ENCODE measurements around the gene PHF20.
"Not testable (repeated sequence)": the region's sequence is repeated elsewhere in the genome, so short reads cannot be mapped to it uniquely, and the experiment has no call there.

Gene PHF20

DNA sequence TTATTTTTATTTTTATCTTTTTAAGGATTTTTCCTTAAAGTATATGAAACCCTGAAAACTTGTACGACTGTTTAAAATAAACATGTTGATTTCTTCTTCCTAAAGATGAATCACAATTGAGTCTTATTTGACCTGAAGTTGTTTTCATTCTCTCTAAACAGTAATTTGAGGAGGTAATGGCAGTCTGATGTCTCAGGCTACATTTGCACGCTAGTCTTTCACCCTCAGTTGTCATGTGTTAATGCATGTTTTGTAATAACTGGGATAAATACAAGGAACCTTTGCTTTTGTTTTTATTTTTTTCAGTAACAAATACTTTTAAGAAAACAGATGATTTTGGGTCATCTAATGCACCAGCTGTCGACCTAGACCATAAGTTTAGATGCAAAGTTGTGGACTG is 127.2 kb downstream of the PHF20 start:
- H3K4me3 ChIP-seq (replicated peaks; ENCODE audit: low read depth, low read length): no peak overlapping the region
- DNase-seq (ENCODE audit: low read depth): no peak
- TF ChIP-seq, protein P1, sequence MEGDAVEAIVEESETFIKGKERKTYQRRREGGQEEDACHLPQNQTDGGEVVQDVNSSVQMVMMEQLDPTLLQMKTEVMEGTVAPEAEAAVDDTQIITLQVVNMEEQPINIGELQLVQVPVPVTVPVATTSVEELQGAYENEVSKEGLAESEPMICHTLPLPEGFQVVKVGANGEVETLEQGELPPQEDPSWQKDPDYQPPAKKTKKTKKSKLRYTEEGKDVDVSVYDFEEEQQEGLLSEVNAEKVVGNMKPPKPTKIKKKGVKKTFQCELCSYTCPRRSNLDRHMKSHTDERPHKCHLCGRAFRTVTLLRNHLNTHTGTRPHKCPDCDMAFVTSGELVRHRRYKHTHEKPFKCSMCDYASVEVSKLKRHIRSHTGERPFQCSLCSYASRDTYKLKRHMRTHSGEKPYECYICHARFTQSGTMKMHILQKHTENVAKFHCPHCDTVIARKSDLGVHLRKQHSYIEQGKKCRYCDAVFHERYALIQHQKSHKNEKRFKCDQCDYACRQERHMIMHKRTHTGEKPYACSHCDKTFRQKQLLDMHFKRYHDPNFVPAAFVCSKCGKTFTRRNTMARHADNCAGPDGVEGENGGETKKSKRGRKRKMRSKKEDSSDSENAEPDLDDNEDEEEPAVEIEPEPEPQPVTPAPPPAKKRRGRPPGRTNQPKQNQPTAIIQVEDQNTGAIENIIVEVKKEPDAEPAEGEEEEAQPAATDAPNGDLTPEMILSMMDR (IDR thresholded peaks at IDR 0.05; ENCODE audit: low read length, missing control alignments): no peak

DNA sequence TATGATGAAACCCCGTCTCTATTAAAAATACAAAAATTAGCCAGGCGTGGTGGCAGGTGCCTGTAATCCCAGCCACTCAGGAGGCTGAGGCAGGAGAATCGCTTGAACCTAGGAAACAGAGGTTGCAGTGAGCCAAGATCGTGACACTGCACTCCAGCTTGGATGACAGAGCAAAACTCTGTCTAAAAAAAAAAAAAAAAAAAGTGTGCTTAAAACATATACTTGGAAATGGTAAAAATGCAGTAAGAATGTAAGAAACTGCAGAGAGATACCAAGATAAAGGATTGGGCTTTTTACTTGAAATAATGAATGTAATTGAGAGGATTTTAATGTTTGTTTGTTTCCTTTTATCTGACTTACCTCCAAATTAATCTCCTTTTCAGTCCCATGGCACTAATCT is 129.4 kb downstream of the PHF20 start:
- H3K4me3 ChIP-seq (replicated peaks; ENCODE audit: low read depth, low read length); DNase-seq (ENCODE audit: low read depth): not testable (repeated sequence)

GRCh38 chr20:35901678-35902544 is 130.1 kb downstream of the PHF20 start:
- TF ChIP-seq, protein P1 (IDR thresholded peaks at IDR 0.05; ENCODE audit: low read length, missing control alignments): no peak
- DNase-seq (ENCODE audit: low read depth): peak; percentile 85
- H3K4me3 ChIP-seq (replicated peaks; ENCODE audit: low read depth, low read length): no peak overlapping the region

GRCh38 chr20:35902545-35902941 is 130.7 kb downstream of the PHF20 start:
- DNase-seq (ENCODE audit: low read depth): peak; percentile 18
- TF ChIP-seq, protein P1 (IDR thresholded peaks at IDR 0.05; ENCODE audit: low read length, missing control alignments): no peak
- H3K4me3 ChIP-seq (replicated peaks; ENCODE audit: low read depth, low read length): no peak overlapping the region

DNA sequence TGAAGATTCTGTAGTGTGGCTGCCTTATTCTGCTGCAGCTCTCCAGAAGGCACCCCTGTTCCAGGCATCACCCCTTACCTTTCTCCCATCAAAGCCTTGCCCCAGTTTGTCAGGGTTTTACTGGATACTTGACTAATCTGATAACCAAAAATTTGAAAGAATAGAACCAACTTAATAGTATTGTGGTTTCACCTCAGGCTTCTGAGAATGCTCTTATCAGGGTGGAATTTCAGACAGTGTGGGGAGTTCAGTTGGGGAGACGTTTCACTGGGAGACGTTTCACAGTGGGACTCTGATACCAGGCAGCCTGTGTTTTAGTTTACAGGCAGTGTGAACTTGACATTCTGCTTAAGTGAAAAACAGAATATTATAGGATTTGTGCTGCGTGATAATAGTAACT is 132.0 kb downstream of the PHF20 start:
- TF ChIP-seq, protein P1 (IDR thresholded peaks at IDR 0.05; ENCODE audit: low read length, missing control alignments): no peak
- no peak for DNase-seq (ENCODE audit: low read depth)
- H3K4me3 ChIP-seq (replicated peaks; ENCODE audit: low read depth, low read length): no peak overlapping the region

DNA sequence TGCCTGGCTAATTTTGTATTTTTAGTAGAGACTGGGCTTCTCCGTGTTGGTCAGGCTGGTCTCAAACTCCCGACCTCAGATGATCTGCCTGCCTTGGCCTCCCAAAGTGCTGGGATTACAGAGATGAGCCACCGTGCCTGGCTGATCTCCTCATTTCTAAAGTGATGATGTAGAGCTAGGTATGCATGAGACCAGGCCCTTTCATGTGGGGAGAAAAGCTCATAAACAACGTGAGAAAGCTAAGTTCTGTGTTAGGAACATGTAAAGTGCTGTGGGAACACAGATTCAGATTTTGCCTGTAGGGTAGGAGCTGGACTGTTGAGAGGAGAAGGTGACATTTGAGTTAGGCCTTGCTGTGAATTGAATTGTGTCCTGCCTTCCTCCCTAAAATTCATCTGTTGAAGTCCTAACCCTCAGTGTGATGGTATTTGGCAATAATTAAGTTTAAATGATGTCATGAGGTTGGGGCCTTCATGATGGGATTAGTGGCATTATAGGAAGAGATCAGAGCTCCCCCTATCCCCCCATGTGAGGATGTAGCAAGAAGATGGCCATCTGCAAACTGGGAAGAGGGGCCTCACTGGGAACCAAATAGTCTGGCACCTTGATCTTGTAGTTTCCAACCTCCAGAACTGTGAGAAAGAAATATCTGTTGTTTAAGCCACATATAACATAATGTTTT is 133.3 kb downstream of the PHF20 start:
- TF ChIP-seq, protein P1 (IDR thresholded peaks at IDR 0.05; ENCODE audit: low read length, missing control alignments): no peak
- no peak overlapping the region for H3K4me3 ChIP-seq (replicated peaks; ENCODE audit: low read depth, low read length)
- no peak for DNase-seq (ENCODE audit: low read depth)

DNA sequence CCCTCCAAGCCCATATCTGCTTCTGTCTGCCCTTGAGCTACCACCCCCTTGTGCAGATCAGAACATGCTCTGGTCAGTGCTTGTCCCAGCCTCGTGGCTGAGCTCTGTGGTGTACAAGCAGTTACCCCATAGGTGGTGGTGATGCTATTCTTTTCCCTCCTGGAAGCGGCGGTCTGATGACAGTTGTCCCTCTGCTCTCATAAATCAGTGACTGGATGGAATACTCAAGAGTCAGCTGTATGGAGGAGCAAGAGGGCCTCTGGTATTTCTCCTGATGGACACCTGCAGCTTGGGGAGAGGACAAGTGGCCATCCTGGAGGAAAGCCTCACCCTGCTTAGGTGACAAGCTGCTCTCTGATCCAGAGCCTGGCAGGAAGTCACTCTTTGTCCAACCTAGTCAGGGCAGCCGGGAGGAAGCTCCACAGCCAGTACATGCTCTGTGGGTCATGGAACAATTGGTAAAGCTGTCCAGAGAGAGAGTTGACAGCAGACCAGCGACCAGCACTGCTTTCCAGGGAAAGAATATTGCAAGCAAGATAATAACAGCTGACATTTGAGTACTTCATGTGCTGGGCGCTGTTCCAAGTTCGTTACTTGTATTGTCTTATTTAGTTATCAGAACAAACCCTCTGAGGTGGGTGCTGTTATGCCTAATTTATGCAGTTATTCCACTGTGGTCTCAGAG is 135.3 kb downstream of the PHF20 start:
- peak; percentile 29 for DNase-seq (ENCODE audit: low read depth)
- H3K4me3 ChIP-seq (replicated peaks; ENCODE audit: low read depth, low read length): no peak overlapping the region
- TF ChIP-seq, protein P1 (IDR thresholded peaks at IDR 0.05; ENCODE audit: low read length, missing control alignments): no peak
